NB4 (cell line): ENCODE results near the gene PARP8.

Experiments
- MAX ChIP-seq: IDR thresholded peaks from 2 replicates; pipeline ENCODE4 v1.6.1; 2011; ENCODE audit warnings: low read depth, low read length
- MYC ChIP-seq: IDR thresholded peaks from 2 replicates; pipeline ENCODE4 v1.6.1; 2011; ENCODE audit warnings: low read depth, low read length
- POLR2A ChIP-seq: IDR thresholded peaks from 2 replicates; pipeline ENCODE4 v1.6.1; 2011; ENCODE audit warnings: mild to moderate bottlenecking; ENCODE audit not compliant: insufficient read length; ENCODE audit errors: extremely low read depth
- TF ChIP-seq, protein P1 (sequence below): IDR thresholded peaks from one replicate; pipeline ENCODE4 v1.5.1; 2012; ENCODE audit warnings: low read depth, low read length

- TF ChIP-seq, protein P1, sequence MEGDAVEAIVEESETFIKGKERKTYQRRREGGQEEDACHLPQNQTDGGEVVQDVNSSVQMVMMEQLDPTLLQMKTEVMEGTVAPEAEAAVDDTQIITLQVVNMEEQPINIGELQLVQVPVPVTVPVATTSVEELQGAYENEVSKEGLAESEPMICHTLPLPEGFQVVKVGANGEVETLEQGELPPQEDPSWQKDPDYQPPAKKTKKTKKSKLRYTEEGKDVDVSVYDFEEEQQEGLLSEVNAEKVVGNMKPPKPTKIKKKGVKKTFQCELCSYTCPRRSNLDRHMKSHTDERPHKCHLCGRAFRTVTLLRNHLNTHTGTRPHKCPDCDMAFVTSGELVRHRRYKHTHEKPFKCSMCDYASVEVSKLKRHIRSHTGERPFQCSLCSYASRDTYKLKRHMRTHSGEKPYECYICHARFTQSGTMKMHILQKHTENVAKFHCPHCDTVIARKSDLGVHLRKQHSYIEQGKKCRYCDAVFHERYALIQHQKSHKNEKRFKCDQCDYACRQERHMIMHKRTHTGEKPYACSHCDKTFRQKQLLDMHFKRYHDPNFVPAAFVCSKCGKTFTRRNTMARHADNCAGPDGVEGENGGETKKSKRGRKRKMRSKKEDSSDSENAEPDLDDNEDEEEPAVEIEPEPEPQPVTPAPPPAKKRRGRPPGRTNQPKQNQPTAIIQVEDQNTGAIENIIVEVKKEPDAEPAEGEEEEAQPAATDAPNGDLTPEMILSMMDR: no peak
- TF ChIP-seq POLR2A (no peak), MYC (no peak), MAX (no peak)
These were observed 200.0 kb downstream of the PARP8 start for GRCh38 chr5:50866415-50866814.
